GM12891 (cell line): ENCODE data around the gene SCFD2.

Source experiments
- POLR2A ChIP-seq: IDR thresholded peaks from 2 replicates; pipeline ENCODE4 v1.6.1; 2011; ENCODE audit warnings: low read depth, low read length, control low read depth
- SPI1 ChIP-seq: IDR thresholded peaks from 2 replicates; pipeline ENCODE4 v1.6.1; 2011; ENCODE audit warnings: low read depth, low read length, control low read depth

GRCh38 chr4:53280846-53281245, 85.0 kb downstream of the SCFD2 start:
- TF ChIP-seq SPI1 (no peak), POLR2A (no peak)
